GM18868 (cell line): Measurements from ENCODE around the gene NXN.
A peak's percentile ranks its signal among the peaks of the same experiment; 100 is the strongest.
"Not testable (repeated sequence)": the region's sequence is repeated elsewhere in the genome, so short reads cannot be mapped to it uniquely, and the experiment has no call there.

Experiments used
- ATAC-seq: cut with Tn5 transposase; IDR thresholded peaks from one replicate; pipeline ENCODE4 v1.9.1; 2021; ENCODE audit warnings: mild to moderate bottlenecking, moderate library complexity; ENCODE audit not compliant: unreplicated experiment

NXN gene

GRCh38 chr17:836151-836550 lies 143.4 kb downstream of the NXN start:
- no peak for ATAC-seq

GRCh38 chr17:835721-836120 lies 143.9 kb downstream of the NXN start:
- not testable (repeated sequence) for ATAC-seq

GRCh38 chr17:835263-835662 lies 144.3 kb downstream of the NXN start:
- no peak for ATAC-seq

DNA sequence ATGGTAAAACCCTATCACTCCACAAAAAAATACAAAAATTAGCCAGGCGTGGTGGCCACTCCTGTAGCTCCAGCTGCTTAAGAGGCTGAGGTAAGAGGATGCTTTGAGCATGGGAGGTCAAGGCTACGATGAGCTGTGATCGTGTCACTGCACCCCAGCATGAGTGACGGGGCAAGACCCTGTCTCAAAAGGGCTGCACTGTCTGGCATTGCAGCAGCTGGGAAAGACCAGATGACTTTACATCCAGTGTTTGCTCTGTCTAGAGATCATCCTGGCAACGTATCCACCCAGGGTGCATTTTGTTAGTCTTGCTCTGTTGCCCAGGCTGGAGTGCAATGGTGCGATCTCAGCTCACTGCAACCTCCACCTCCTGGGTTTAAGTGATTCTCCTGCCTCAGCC lies 145.4 kb downstream of the NXN start:
- ATAC-seq, result no peak

GRCh38 chr17:830950-831349 lies 148.6 kb downstream of the NXN start:
- no peak for ATAC-seq

GRCh38 chr17:830381-830780 lies 149.2 kb downstream of the NXN start:
- no peak for ATAC-seq

DNA sequence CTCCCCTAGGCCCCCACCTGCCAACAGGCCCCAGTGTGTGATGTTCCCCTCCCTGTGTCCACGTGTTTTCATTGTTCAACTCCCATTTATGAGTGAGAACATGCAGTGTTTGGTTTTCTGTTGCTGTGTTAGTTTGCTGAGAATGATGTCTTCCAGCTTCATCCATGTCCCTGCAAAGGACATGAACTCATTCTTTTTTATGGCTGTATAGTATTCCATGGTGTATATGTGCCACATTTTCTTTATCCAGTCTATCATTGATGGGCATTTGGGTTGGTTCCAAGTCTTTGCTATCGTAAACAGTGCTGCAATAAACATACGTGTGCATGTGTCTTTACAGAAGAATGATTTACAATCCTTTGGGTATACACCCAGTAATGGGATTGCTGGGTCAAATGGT lies 150.0 kb downstream of the NXN start:
- ATAC-seq, result not testable (repeated sequence)

GRCh38 chr17:828761-829160 lies 150.8 kb downstream of the NXN start:
- ATAC-seq, result no peak

DNA sequence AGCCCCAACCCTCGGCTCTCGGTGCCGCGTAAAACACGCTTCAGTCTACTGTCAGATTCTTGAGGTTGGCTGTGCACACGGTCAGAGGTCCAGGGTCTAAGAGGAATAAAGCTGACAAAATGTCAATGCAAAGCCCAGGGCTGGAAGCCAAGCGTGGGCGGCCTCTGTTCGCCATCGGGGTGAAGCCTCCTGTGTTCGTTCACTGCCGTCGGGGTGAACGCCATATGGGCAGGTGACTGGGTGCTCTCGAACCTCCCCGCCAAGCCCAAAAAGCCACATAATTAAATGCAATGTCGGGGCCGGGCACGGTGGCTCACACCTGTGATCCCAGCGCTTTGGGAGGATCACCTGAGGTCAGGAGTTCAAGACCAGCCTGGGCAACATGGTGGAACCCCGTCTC lies 152.8 kb downstream of the NXN start:
- no peak for ATAC-seq

DNA sequence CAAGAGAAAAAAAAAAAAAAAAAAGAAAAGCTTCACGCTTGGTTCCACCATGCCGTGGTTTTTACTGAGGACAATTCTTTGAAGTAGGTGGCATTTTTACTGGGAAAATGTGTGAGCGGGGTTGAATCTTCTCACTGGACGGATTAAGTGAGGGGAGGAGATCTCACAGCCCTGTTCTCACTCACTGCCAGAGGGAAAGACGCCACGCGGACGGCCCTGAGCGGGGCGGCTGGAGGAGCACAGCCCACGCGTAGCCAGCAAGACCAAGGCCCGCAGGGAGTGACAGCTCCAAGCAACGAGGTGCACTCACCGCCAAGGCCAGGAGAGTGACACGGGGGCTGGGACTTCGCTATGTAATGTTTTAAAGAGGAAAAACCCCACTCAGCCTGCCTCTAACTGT lies 154.4 kb downstream of the NXN start:
- no peak for ATAC-seq

GRCh38 chr17:824378-824777 lies 155.2 kb downstream of the NXN start:
- no peak for ATAC-seq

DNA sequence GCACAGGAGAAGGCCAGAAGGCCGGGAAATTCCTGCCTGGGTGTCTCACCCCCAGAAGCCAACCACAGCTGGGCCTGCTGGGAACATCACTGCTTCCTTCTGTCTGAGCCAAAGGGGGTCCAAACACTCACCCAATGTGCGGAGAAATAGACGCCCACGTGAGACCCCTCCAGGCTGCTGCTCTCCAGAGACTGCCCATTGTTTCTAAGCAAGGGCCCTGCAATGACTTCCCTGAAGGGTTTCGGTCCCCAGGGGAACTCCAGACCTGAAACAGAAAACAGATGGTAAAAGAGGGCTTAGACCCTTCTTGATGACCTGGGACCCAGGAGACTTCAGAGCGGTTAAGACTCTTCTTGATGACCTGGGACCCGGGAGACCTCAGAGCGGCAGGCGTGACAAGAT lies 156.1 kb downstream of the NXN start:
- ATAC-seq, result peak; percentile 75

GRCh38 chr17:819251-819650 lies 160.3 kb downstream of the NXN start:
- no peak for ATAC-seq

DNA sequence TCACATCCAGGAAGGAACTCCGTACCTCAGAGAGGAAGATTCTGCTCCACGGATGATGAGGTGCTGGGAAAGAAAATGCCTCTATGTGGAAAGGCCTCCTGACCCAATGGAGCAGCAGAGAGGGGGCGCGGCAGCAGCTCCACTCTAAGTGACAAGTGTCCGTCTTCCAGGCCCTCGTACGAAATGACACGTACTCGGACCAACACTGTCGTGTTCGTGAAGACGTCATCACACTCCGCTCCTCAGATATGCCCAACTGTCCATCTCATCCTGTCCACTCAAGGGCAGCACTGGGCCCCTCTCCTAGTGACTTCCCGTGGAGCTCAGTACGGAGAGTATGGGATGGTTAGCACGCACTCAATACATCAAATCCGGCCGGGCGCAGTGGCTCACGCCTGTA lies 165.2 kb downstream of the NXN start:
- no peak for ATAC-seq

DNA sequence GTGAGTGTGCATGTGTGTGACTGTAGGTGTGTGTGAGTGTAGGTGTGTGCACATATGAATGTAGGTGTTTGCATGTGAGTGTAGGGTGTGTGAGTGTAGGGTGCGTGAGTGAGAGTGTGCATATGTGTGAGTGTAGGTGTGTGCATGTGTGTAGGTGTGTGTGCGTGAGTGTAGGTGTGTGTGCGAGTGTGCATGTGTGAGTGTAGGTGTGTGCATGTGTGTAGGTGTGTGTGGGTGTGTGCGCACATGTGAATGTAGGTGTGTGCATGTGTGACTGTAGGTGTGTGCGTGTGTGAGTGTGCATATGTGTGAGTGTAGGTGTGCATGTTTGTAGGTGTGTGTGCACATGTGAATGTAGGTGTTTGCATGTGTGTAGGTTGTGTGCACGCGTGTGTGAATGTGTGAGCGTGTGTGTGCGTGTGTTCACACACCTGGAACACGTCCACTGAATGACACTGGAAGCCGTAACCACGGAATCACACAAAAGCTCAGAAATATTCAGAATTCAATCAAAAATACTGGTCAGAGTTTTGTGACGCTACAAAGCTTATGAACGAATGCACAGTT lies 166.9 kb downstream of the NXN start:
- no peak for ATAC-seq

DNA sequence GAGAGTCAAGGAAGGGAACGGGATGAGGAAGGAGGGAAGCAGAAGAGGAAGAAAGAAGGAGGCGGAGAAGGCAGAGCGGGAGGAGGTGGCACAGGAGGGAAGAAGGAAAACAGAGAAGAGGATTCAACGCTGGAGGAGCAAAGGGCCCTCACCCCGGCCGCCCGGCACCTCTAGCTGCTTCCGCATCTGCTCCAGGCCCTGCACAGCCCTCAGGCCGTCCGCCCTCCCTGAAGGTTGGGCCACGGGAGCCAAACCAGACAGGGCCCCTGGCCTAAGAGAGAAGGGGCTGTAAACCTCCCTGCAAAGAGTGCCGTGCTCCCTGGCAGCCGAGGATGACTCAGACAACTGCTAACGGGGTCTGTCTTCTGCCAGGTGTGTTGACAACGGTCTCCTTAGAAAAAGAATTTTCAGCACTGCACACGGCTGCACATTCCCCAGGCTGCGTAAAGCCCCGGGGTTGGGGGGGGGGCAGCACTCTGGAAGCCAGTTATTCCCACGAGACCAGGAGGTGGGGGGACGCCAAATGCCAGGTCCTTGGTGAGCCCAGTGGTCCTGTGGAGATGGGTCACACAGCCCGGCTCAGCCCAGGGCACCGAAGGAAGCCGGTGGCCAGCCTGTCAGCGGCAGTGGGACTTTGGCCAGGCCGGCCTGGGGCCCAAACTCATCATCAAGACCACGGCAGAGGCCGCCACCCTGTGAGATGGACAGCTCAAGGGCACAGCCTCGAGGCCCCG lies 168.4 kb downstream of the NXN start:
- no peak for ATAC-seq

DNA sequence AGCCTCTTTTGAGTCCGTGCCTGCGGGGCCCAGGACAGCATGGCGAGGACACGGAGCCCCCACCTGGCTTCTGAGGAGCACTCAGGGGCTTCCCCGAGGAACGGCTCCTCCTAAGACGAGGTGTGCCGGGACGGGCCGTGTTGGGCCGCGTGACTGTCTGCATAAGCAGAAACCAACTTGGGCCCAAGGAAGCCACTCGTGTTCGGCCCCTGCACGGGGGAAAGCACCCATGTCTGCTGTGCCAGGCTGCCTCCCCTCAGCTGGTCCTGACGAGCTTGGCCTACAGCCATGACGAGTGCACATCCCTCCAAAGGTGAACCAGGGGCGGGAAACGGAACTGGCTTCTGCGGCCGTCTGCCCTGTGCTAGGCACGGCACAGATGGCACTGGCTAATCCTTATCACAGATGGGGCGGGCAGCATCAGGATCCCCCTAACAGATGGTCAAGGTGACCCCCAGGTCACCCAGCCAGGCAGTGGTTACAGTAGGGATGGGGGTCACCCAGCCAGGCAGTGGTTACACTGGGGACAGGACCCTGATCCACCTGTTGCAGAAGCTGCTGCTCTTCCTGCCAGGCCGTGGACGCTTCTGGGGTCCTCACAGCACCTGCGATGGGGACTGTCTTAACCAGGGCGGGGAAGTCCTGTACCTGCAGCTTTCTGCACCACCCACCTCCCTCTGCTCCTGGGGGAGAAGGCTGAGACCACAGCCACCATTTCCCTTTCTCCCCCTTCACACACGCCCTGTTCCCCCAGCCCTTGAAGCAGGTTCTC lies 171.9 kb downstream of the NXN start:
- no peak for ATAC-seq

DNA sequence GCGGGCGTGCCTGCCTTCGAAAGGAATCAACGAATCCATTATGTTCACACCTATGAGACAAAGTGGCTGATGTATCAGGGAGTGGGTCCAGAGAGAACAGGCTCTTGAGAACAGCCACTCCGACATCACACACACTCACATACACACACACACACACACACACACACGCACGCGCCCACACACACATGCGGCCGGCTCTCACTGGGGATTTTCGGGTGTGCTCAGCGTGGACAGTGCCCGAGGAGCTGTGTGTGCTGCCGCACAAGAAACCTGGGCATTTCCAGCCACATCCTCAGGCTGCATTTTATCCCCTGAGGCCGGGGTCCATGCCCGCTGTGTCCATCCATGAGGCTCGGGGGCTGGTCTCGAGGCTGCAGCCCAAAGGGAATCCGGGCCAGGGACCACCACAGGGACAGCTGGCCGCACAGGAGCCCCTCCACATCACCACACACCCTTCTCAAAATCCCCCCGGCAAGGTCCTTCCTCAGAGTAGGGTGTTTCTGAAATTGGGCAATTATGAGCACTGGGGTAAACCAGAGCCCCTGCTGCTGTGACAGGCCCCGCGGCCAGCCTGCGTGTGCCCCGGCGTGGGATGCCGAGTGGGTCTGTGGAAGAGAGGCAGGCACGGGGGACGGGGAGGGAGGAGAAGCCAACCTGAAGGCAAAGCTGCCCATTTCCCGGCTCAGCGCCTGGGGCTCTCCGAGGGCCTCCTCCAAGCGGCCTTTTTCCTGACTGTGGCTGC lies 172.6 kb downstream of the NXN start:
- no peak for ATAC-seq

DNA sequence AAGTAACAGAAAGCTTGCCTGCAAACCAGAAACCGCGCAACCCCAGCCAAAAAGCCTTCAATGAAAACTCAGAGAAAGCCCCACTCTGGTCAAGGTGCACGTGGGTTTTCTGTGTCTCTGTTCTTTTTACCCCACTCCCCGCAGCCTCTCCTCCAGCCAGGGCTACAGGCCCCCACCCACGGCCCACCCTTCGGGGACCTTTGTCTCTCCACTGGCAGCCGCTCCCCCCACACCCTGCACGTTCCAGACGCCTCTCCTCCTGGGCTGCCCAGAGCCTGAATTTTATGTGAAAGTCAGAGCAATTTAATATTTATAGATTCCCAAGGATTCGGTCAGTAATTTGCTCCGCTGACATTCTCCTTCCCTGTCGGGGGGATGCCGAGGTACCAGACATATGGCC lies 173.2 kb downstream of the NXN start:
- ATAC-seq, result no peak

GRCh38 chr17:805886-806285 lies 173.7 kb downstream of the NXN start:
- not testable (repeated sequence) for ATAC-seq
